GM19099 (cell line): Measurements from ENCODE around the gene MMRN2.

Experiments
- POLR2A ChIP-seq: IDR thresholded peaks from 3 replicates; pipeline ENCODE4 v1.6.1; 2011; ENCODE audit warnings: low read depth; ENCODE audit not compliant: insufficient read length; ENCODE audit errors: extremely low read depth

Gene MMRN2

GRCh38 chr10:86960003-86960862, 2.8 kb upstream of the MMRN2 start:
- no peak for TF ChIP-seq POLR2A

GRCh38 chr10:86959737-86960002, 2.3 kb upstream of the MMRN2 start:
- no peak for TF ChIP-seq POLR2A

DNA sequence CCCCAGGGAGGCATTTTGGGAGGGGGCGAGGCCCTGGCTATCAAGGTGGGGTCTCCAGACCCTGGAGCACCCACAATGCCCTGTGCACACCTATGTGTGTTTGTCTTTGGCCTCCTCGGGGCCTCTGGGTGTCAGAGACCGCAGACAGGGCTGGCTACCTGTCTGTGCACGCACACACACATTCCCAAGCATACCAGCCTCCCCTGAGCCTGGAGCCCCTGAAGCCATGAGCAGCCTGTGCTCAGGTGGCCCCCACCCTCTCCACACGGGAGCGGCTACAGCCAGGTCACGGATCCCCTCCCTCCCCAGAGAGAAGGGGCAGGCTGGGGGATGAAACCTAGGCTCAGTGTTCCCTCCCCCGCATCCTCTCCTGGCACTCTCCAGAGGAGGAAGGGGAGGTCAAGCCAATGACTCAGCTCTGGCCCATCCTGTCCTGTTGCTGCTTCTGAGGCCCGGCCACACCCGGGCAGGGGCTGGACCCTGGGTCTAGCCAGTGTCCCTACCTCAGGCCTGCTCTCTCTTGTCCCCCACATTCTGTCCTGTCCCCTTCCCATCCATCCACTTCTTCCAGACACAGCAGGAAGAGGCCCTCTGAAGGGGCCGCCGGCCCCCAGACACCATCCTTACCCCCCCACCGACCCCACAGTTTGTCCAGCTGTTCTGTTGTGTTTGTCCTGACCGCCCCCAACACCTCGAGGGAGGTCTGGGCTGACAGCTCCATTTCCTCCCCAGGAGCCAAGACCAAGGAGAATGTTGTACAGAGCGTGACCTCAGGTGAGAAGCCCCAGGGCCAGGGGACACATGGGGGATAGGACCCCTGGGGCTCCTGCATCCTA, 1.7 kb upstream of the MMRN2 start:
- TF ChIP-seq POLR2A: no peak

- TF ChIP-seq POLR2A: no peak
Measured at GRCh38 chr10:86958116-86958900, 893 bp upstream of the MMRN2 start, which contains the start of gene SNCG. TSS of gene SNCG (plus strand) at chr10:86958599. CDS start at chr10:86958698, 99 bp downstream.

GRCh38 chr10:86956848-86957448, 467 bp downstream of the MMRN2 start:
- TF ChIP-seq POLR2A: no peak

DNA sequence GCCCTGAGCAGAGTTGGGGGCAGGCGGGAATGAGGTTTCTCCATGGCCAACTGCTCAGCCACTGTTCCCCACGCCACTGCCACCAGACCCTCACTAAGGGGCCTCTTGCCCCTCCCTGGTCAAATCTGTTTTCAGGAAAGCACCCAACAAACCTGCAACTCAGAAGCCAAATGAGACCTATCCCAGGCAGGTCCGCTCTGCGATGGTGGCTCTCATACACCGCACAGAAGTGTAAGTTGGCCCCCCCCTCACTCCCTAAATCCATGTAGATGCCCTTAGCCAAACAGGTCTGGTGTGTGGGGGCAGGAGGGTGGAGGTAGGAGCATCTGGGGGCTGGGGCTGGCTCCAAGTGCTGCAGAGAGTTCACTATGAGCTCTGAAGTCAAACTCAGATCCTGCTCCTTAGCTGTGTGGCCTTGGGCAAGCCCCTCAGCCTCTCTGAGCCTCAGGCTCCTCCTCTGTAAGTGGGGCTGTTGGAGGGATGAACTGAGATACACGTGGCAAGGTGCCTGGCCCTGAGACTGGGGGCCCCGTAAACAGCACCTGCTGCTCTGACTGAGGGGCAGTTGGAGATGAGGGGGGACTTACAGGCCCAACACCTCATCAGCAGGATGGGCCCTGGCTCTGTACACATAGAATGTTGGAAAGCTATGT, 1.1 kb downstream of the MMRN2 start:
- TF ChIP-seq POLR2A: no peak

DNA sequence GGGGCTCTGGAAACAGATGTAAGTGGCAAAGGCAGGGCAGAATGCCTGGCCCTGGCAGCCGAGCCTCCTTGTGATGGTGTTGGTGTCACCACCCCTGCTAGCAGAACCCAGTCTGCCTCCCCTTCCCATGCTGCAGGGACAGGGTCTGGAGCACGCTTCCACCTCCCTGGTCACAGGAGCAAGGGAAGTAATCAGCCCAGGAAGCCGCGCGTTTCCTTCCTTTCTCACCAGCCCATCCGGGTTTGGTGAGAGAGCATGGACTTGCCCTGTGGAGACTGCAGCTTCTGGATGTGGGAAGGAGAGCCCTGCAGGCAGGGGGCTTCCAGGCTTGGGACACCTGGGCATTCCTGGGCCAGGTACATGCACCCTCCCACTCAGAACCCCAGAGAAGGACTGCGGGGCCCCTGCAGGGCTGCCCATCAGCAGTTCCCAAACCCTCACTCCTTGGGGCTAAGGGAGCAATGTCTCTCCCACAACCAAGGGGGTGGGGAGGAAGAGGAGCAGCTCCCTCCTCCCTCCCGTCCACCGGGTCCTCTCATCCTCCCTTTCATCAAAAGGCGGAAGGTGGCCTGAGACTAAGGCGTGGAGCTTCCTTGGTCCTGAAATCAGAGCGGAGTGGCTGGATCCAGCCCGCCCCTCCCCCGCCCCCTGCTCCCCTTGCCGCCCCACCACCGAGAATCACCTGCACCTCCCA, 1.8 kb downstream of the MMRN2 start:
- TF ChIP-seq POLR2A: no peak

- no peak for TF ChIP-seq POLR2A
Measured at GRCh38 chr10:86954681-86955500, 2.5 kb downstream of the MMRN2 start.

GRCh38 chr10:86953747-86954680, 3.4 kb downstream of the MMRN2 start:
- TF ChIP-seq POLR2A: no peak

DNA sequence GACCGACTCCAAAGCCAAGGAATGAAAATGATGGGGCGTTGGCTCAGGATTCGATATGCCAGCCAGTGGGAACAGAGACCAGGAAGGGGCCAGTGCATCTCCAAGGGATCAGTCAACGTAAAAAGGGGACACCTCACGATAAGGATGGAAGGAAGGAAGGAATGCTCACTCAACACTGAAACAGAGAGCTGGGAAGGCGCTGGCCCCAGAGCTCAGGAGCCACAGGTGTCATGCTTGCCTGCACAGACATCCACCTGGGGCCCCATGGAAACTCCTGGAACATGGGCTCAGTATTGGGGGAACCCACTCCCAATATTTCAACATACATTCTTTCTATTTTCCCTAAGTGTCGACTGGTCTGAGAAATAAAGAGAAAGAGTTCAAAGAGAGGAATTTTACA, 5.3 kb downstream of the MMRN2 start:
- no peak for TF ChIP-seq POLR2A

- TF ChIP-seq POLR2A: no peak
Measured at GRCh38 chr10:86951184-86951761, 6.1 kb downstream of the MMRN2 start.

- TF ChIP-seq POLR2A: no peak
Measured at GRCh38 chr10:86950349-86950748, 7.1 kb downstream of the MMRN2 start.
